GM23338 (cell line): ENCODE measurements around the gene SUN5. TPM values are rescaled to one million over a fixed set of nuclear protein-coding genes. Genes with fewer than 3 reads are reported as not detected.

Source experiments
- ATAC-seq: fragments of 200-7000 bp; cut with Tn5 transposase; 3 replicates; pipeline ENCODE4 v1.9.1; 2020
- DNase-seq: peaks from one replicate; pipeline ENCODE4 v3.0.0-alpha.2; 2015; ENCODE audit warnings: low spot score
- H2AFZ ChIP-seq: fragments of 200-600 bp; sonication (generic); 2 replicates; pipeline ENCODE4 v1.8.0; 2016; ENCODE audit warnings: antibody characterized with exemption, mild to moderate bottlenecking, moderate library complexity
- H3F3A ChIP-seq: fragments of 200-600 bp; sonication (generic); replicated peaks from 2 replicates; pipeline ENCODE4 v1.8.0; 2017; ENCODE audit warnings: antibody characterized with exemption, mixed run types, low read depth
- H3K27ac ChIP-seq: fragments of 200-600 bp; sonication (generic); 2 replicates; pipeline ENCODE4 v1.6.1; 2016; ENCODE audit warnings: low read depth
- H3K27me3 ChIP-seq: fragments of 200-600 bp; sonication (generic); 2 replicates; pipeline ENCODE4 v1.8.0; 2016; ENCODE audit warnings: mild to moderate bottlenecking, mixed run types, moderate library complexity; ENCODE audit not compliant: insufficient read depth
- H3K36me3 ChIP-seq: fragments of 200-600 bp; sonication (generic); 2 replicates; pipeline ENCODE4 v1.8.0; 2016; ENCODE audit warnings: mild to moderate bottlenecking; ENCODE audit not compliant: insufficient read depth
- H3K4me1 ChIP-seq: fragments of 200-600 bp; sonication (generic); 2 replicates; pipeline ENCODE4 v1.8.0; 2016; ENCODE audit warnings: mild to moderate bottlenecking, moderate library complexity; ENCODE audit not compliant: insufficient read depth
- H3K4me2 ChIP-seq: fragments of 200-600 bp; sonication (generic); 2 replicates; pipeline ENCODE4 v1.7.1; 2017; ENCODE audit warnings: mixed run types
- H3K4me3 ChIP-seq: fragments of 200-600 bp; sonication (generic); 2 replicates; pipeline ENCODE4 v1.6.1; 2016; ENCODE audit warnings: mixed run types
- H3K79me2 ChIP-seq: fragments of 200-600 bp; sonication (generic); replicated peaks from 2 replicates; pipeline ENCODE4 v1.8.0; 2017; ENCODE audit warnings: mild to moderate bottlenecking; ENCODE audit not compliant: insufficient read depth
- H3K9me2 ChIP-seq: fragments of 200-600 bp; sonication (generic); 2 replicates; pipeline ENCODE4 v1.8.0; 2017; ENCODE audit not compliant: insufficient read depth
- H4K20me1 ChIP-seq: fragments of 200-600 bp; sonication (generic); replicated peaks from 2 replicates; pipeline ENCODE4 v1.8.0; 2017; ENCODE audit warnings: mild to moderate bottlenecking; ENCODE audit not compliant: insufficient read depth
- H3K27ac Mint-ChIP-seq: 2 replicates; pipeline ENCODE4 v1.8.0; 2020; ENCODE audit warnings: inconsistent platforms, mild to moderate bottlenecking, moderate library complexity, mixed read lengths
- H3K27me3 Mint-ChIP-seq: 3 replicates; pipeline ENCODE4 v1.8.0; 2022; ENCODE audit warnings: low read depth, mild to moderate bottlenecking, moderate library complexity, mixed read lengths, inconsistent platforms; ENCODE audit not compliant: insufficient read depth, poor library complexity
- H3K36me3 Mint-ChIP-seq: 3 replicates; pipeline ENCODE4 v1.8.0; 2021; ENCODE audit warnings: low read depth, mild to moderate bottlenecking, inconsistent platforms, moderate library complexity, mixed read lengths
- H3K4me1 Mint-ChIP-seq: 3 replicates; pipeline ENCODE4 v1.8.0; 2020; ENCODE audit warnings: mild to moderate bottlenecking, inconsistent platforms, mixed read lengths
- H3K4me3 Mint-ChIP-seq: 3 replicates; pipeline ENCODE4 v1.8.0; 2021; ENCODE audit warnings: moderate library complexity, mild to moderate bottlenecking, inconsistent platforms, mixed read lengths
- H3K9me3 Mint-ChIP-seq: 3 replicates; pipeline ENCODE4 v1.8.0; 2020; ENCODE audit warnings: moderate library complexity, mild to moderate bottlenecking, inconsistent platforms, mixed read lengths
- EZH2phosphoT487 ChIP-seq: fragments of 200-600 bp; sonication (generic); IDR thresholded peaks from one replicate; pipeline ENCODE4 v1.8.1; 2018; ENCODE audit warnings: antibody characterized with exemption; ENCODE audit not compliant: unreplicated experiment
- JUNB ChIP-seq: IDR thresholded peaks from one replicate; pipeline ENCODE4 v1.6.1; 2016; ENCODE audit warnings: antibody characterized with exemption; ENCODE audit not compliant: unreplicated experiment
- NANOG ChIP-seq: IDR thresholded peaks from 2 replicates; pipeline ENCODE4 v1.6.1; 2016; ENCODE audit warnings: antibody characterized with exemption, borderline replicate concordance
- POLR2AphosphoS5 ChIP-seq: IDR thresholded peaks from 2 replicates; pipeline ENCODE4 v1.6.1; 2016; ENCODE audit warnings: antibody characterized with exemption, low read depth
- REST ChIP-seq: IDR thresholded peaks from one replicate; pipeline ENCODE4 v1.6.1; 2018; ENCODE audit warnings: antibody characterized with exemption; ENCODE audit not compliant: unreplicated experiment
- ZNF331 ChIP-seq: fragments of 250-450 bp; sonication (Bioruptor Pico); IDR thresholded peaks from 2 replicates; pipeline ENCODE4 v1.5.0; 2020; ENCODE audit warnings: low read depth, mild to moderate bottlenecking, moderate library complexity
- ZNF462 ChIP-seq: fragments of 250-450 bp; sonication (Bioruptor Pico); IDR thresholded peaks from 2 replicates; pipeline ENCODE4 v1.5.0; 2020; ENCODE audit warnings: mild to moderate bottlenecking, moderate library complexity
- polyA plus RNA-seq: library from polyadenylated mRNA; unstranded; fragments of >200 nt; fragmentation: Nextera tagmentation; extraction: Ambion mirVana; gene quantifications from 2 replicates; pipeline ENCODE4 v1.2.1, GENCODE V29; 2016
- total RNA-seq: library from RNA; depleted of rRNA; stranded (reverse); fragments of >200 nt; shearing (Covaris generic); gene quantifications from 2 replicates; pipeline ENCODE4 v1.2.3, GENCODE V29; 2014
- TF ChIP-seq, protein P1 (sequence below), 2 experiments: fragments of 200-600 bp in 1 of 2; sonication (generic) in 1 of 2; conservative IDR thresholded peaks; 2 replicates each; pipeline versions ENCODE4 v1.5.1 to v1.6.1; 2016 to 2017; ENCODE audit warnings: antibody characterized with exemption in 2 of 2, low read depth in 2 of 2, mild to moderate bottlenecking in 2 of 2, moderate library complexity in 1 of 2

Gene SUN5
- total and polyA plus RNA-seq, 2 experiments from 2014 or later = not detected

- peaks cover 16% of the 10 kb centered on the region for H3K27me3 Mint-ChIP-seq
- H3K27me3 ChIP-seq = no peaks in the 10 kb centered on the region
Measured at GRCh38 chr20:33012327-33013189, 8.3 kb upstream of the SUN5 start.

More at GRCh38 chr20:33012327-33013189, 8.3 kb upstream of the SUN5 start:
- Histone ChIP-seq H4K20me1 (no peaks in the 10 kb centered on the region), H3K4me3 (no peak overlapping the region), H3K27ac (no peak overlapping the region), H3K36me3 (no peaks in the 10 kb centered on the region), H3F3A (no peaks in the 10 kb centered on the region), H3K9me2 (no peaks in the 10 kb centered on the region), H3K4me2 (no peak overlapping the region), H2AFZ (no peak overlapping the region), H3K4me1 (no peaks in the 10 kb centered on the region), H3K79me2 (no peaks in the 10 kb centered on the region)
- no peaks in the 10 kb centered on the region for H3K9me3 Mint-ChIP-seq
- peaks cover 14% of the 10 kb centered on the region for H3K4me1 Mint-ChIP-seq
- no peak overlapping the region for H3K4me3 Mint-ChIP-seq
- DNase-seq (no peak), ATAC-seq (no peak)
- TF ChIP-seq REST (no peak), JUNB (no peak), POLR2AphosphoS5 (no peak), ZNF331 (CRISPR knock-in tag) (no peak), EZH2phosphoT487 (no peak), NANOG (no peak), ZNF462 (CRISPR knock-in tag) (no peak)
- TF ChIP-seq, protein P1, sequence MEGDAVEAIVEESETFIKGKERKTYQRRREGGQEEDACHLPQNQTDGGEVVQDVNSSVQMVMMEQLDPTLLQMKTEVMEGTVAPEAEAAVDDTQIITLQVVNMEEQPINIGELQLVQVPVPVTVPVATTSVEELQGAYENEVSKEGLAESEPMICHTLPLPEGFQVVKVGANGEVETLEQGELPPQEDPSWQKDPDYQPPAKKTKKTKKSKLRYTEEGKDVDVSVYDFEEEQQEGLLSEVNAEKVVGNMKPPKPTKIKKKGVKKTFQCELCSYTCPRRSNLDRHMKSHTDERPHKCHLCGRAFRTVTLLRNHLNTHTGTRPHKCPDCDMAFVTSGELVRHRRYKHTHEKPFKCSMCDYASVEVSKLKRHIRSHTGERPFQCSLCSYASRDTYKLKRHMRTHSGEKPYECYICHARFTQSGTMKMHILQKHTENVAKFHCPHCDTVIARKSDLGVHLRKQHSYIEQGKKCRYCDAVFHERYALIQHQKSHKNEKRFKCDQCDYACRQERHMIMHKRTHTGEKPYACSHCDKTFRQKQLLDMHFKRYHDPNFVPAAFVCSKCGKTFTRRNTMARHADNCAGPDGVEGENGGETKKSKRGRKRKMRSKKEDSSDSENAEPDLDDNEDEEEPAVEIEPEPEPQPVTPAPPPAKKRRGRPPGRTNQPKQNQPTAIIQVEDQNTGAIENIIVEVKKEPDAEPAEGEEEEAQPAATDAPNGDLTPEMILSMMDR (conservative IDR thresholded peaks at IDR 0.05; ENCODE audit: low read depth in 2 of 2) = no peak
- no peak overlapping the region for H3K27ac Mint-ChIP-seq
- H3K36me3 Mint-ChIP-seq = no peaks in the 10 kb centered on the region
